Astrocyte (in vitro differentiated cells and primary cell): Measurements from ENCODE around the gene APLP1. TPM values are rescaled to one million over a fixed set of nuclear protein-coding genes. Genes with fewer than 3 reads are reported as not detected.
"Not testable (repeated sequence)": the region's sequence is repeated elsewhere in the genome, so short reads cannot be mapped to it uniquely, and the experiment has no call there.

Experiments used
- DNase-seq: peaks from one replicate; pipeline ENCODE4 v3.0.0-alpha.2; 2010; ENCODE audit warnings: low read depth
- FAIRE-seq: peaks from 2 replicates; lab custom pipeline; 2011; peaks lifted over from hg19 to GRCh38; lab: Jason Lieb, UNC
- H2AFZ ChIP-seq: 2 replicates; pipeline ENCODE4 v1.6.0; 2012; ENCODE audit warnings: low read depth, low read length, inconsistent platforms
- H3K27ac ChIP-seq: 2 replicates; pipeline ENCODE4 v1.5.1; 2011; ENCODE audit warnings: low read depth, low read length, inconsistent platforms
- H3K27me3 ChIP-seq: 2 replicates; pipeline ENCODE4 v1.6.0; 2011; ENCODE audit warnings: low read length, inconsistent platforms; ENCODE audit not compliant: insufficient read depth
- H3K36me3 ChIP-seq: 2 replicates; pipeline ENCODE4 v1.5.1; 2011; ENCODE audit warnings: low read length, inconsistent platforms; ENCODE audit not compliant: insufficient read depth
- H3K4me1 ChIP-seq: 2 replicates; pipeline ENCODE4 v1.5.1; 2011; ENCODE audit warnings: low read length, inconsistent platforms; ENCODE audit not compliant: insufficient read depth
- H3K4me2 ChIP-seq: 2 replicates; pipeline ENCODE4 v1.6.0; 2012; ENCODE audit warnings: low read length, inconsistent platforms
- H3K4me3 ChIP-seq: 2 replicates; pipeline ENCODE4 v1.5.1; 2011; ENCODE audit warnings: low read depth, mild to moderate bottlenecking, low read length, inconsistent platforms; ENCODE audit not compliant: insufficient read depth
- H3K79me2 ChIP-seq: 2 replicates; pipeline ENCODE4 v1.6.0; 2012; ENCODE audit warnings: mild to moderate bottlenecking, low read length, inconsistent platforms; ENCODE audit not compliant: insufficient read depth
- H3K9ac ChIP-seq: 2 replicates; pipeline ENCODE4 v1.6.0; 2012; ENCODE audit warnings: mild to moderate bottlenecking, low read length, inconsistent platforms
- H3K9me3 ChIP-seq: 2 replicates; pipeline ENCODE4 v1.5.1; 2012; ENCODE audit warnings: low read depth, mild to moderate bottlenecking, low read length, inconsistent platforms; ENCODE audit not compliant: insufficient read depth
- H4K20me1 ChIP-seq: 2 replicates; pipeline ENCODE4 v1.6.0; 2012; ENCODE audit warnings: low read length, inconsistent platforms; ENCODE audit not compliant: insufficient read depth
- H3K27ac Mint-ChIP-seq: one replicate; pipeline ENCODE4 v1.8.0; 2021; ENCODE audit warnings: mild to moderate bottlenecking, mixed read lengths; ENCODE audit not compliant: unreplicated experiment
- H3K27me3 Mint-ChIP-seq: one replicate; pipeline ENCODE4 v1.8.0; 2021; ENCODE audit warnings: low read depth, mixed read lengths; ENCODE audit not compliant: unreplicated experiment
- H3K36me3 Mint-ChIP-seq: one replicate; pipeline ENCODE4 v1.8.0; 2021; ENCODE audit warnings: low read depth, mixed read lengths; ENCODE audit not compliant: unreplicated experiment
- H3K4me1 Mint-ChIP-seq: one replicate; pipeline ENCODE4 v1.8.0; 2021; ENCODE audit warnings: low read depth, mixed read lengths; ENCODE audit not compliant: unreplicated experiment
- H3K4me3 Mint-ChIP-seq: one replicate; pipeline ENCODE4 v1.8.0; 2021; ENCODE audit warnings: mild to moderate bottlenecking, moderate library complexity, mixed read lengths; ENCODE audit not compliant: unreplicated experiment
- H3K9me3 Mint-ChIP-seq: one replicate; pipeline ENCODE4 v1.8.0; 2021; ENCODE audit warnings: mild to moderate bottlenecking, mixed read lengths; ENCODE audit not compliant: unreplicated experiment
- CTCF ChIP-seq: IDR thresholded peaks from 2 replicates; pipeline ENCODE4 v1.5.1; 2011; ENCODE audit warnings: low read depth, mild to moderate bottlenecking, inconsistent platforms, low read length, moderate library complexity; ENCODE audit not compliant: insufficient read depth
- EZH2 ChIP-seq: IDR thresholded peaks from 2 replicates; pipeline ENCODE4 v1.6.1; 2012; ENCODE audit warnings: mild to moderate bottlenecking, low read length, inconsistent platforms; ENCODE audit not compliant: insufficient read depth
- total RNA-seq: library from RNA; stranded (reverse); gene quantifications from 2 replicates; pipeline ENCODE4 v1.2.1, GENCODE V29; 2021

APLP1 gene
- total RNA-seq, 1 donor from 2014 or later = 69.4 TPM

- no peak for FAIRE-seq
- TF ChIP-seq EZH2 (no peak), CTCF (no peak)
- Mint-ChIP-seq H3K27me3 (peaks cover 2% of the 10 kb centered on the region), H3K27ac (no peak within 1 kb of the TSS), H3K9me3 (no peaks in the 10 kb centered on the region), H3K36me3 (no peaks in the 10 kb centered on the region), H3K4me3 (no peak within 1 kb of the TSS), H3K4me1 (peaks cover 4% of the 10 kb centered on the region)
- H4K20me1 ChIP-seq = no peaks in the 10 kb centered on the region
- H3K36me3 ChIP-seq = no peaks in the 10 kb centered on the region
- H2AFZ ChIP-seq = no peak within 1 kb of the TSS
- DNase-seq = no peak
- no peak within 1 kb of the TSS for H3K4me3 ChIP-seq
- no peak within 1 kb of the TSS for H3K9ac ChIP-seq
- no peaks in the 10 kb centered on the region for H3K79me2 ChIP-seq
- H3K4me2 ChIP-seq = no peak within 1 kb of the TSS
- no peaks in the 10 kb centered on the region for H3K9me3 ChIP-seq
- no peak within 1 kb of the TSS for H3K27ac ChIP-seq
- H3K4me1 ChIP-seq = peaks cover 9% of the 10 kb centered on the region
- no peaks in the 10 kb centered on the region for H3K27me3 ChIP-seq
Measured at GRCh38 chr19:35908010-35908441, 39.7 kb downstream of the APLP1 start, which contains the start of gene TYROBP. TYROBP (minus strand) TSS chr19:35908295; CDS start chr19:35908228, 67 bp downstream.

GRCh38 chr19:35908973-35909683 lies 40.8 kb downstream of the APLP1 start:
- Mint-ChIP-seq H3K4me3 (no peak overlapping the region), H3K27me3 (peaks cover 2% of the 10 kb centered on the region), H3K4me1 (peaks cover 4% of the 10 kb centered on the region), H3K9me3 (no peaks in the 10 kb centered on the region), H3K36me3 (no peaks in the 10 kb centered on the region), H3K27ac (no peak overlapping the region)
- Histone ChIP-seq H3K4me1 (peaks cover 6% of the 10 kb centered on the region), H3K9me3 (no peaks in the 10 kb centered on the region), H3K79me2 (no peaks in the 10 kb centered on the region), H3K27me3 (no peaks in the 10 kb centered on the region), H2AFZ (no peak overlapping the region), H4K20me1 (no peaks in the 10 kb centered on the region), H3K36me3 (no peaks in the 10 kb centered on the region), H3K27ac (no peak overlapping the region), H3K4me2 (no peak overlapping the region), H3K4me3 (no peak overlapping the region), H3K9ac (no peak overlapping the region)
- DNase-seq = no peak
- FAIRE-seq = no peak
- no peak for TF ChIP-seq CTCF
- TF ChIP-seq EZH2 = no peak

- peaks cover 2% of the 10 kb centered on the region for H3K27me3 Mint-ChIP-seq
- H3K27me3 ChIP-seq = no peaks in the 10 kb centered on the region
- no peaks in the 10 kb centered on the region for H4K20me1 ChIP-seq
- no peaks in the 10 kb centered on the region for H3K36me3 Mint-ChIP-seq
- no peak overlapping the region for H3K9ac ChIP-seq
- no peak overlapping the region for H2AFZ ChIP-seq
- FAIRE-seq (no peak), DNase-seq (no peak)
- H3K79me2 ChIP-seq = no peaks in the 10 kb centered on the region
- no peaks in the 10 kb centered on the region for H3K9me3 Mint-ChIP-seq
- H3K27ac Mint-ChIP-seq = no peak overlapping the region
- no peaks in the 10 kb centered on the region for H3K9me3 ChIP-seq
- no peak overlapping the region for H3K4me3 Mint-ChIP-seq
- no peak overlapping the region for H3K27ac ChIP-seq
- H3K4me2 ChIP-seq = no peak overlapping the region
- no peaks in the 10 kb centered on the region for H3K36me3 ChIP-seq
- TF ChIP-seq CTCF (no peak), EZH2 (no peak)
- H3K4me1 ChIP-seq = peaks cover 6% of the 10 kb centered on the region
- H3K4me3 ChIP-seq = no peak overlapping the region
- H3K4me1 Mint-ChIP-seq = peaks cover 4% of the 10 kb centered on the region
Measured at GRCh38 chr19:35909684-35910035, 41.3 kb downstream of the APLP1 start.

GRCh38 chr19:35910355-35910754 lies 42.0 kb downstream of the APLP1 start:
- not testable (repeated sequence) for H3K9me3 ChIP-seq, H3K36me3 ChIP-seq, H3K27me3 Mint-ChIP-seq, DNase-seq, H3K4me1 Mint-ChIP-seq, H3K27ac Mint-ChIP-seq, H3K4me3 ChIP-seq, H3K9ac ChIP-seq, H3K4me1 ChIP-seq, H3K4me2 ChIP-seq, H3K4me3 Mint-ChIP-seq, H4K20me1 ChIP-seq, H3K79me2 ChIP-seq, H3K27ac ChIP-seq, H3K36me3 Mint-ChIP-seq, FAIRE-seq, H2AFZ ChIP-seq, H3K9me3 Mint-ChIP-seq, H3K27me3 ChIP-seq
